Activated B cell treated with CpG ODN at 0.5 μM for 24 hours (primary cell): ENCODE data around the gene SLCO1C1. TPM values are rescaled to one million over a fixed set of nuclear protein-coding genes. Genes with fewer than 3 reads are reported as not detected.

Experiments
- ATAC-seq: fragments of 200-7000 bp; cut with Tn5 transposase; one replicate; pipeline ENCODE4 v1.10.0; 2021; ENCODE audit warnings: low read depth, mild to moderate bottlenecking, moderate library complexity
- CTCF ChIA-PET: fragments of 350-600 bp; sonication (Branson Sonifier 250); formaldehyde crosslinking; loops from one replicate; lab custom pipeline; 2021; ENCODE audit warnings: antibody characterized with exemption; lab: Charles Lee
- POLR2A ChIA-PET: fragments of 350-600 bp; sonication (Branson Sonifier 250); formaldehyde crosslinking; loops from one replicate; lab custom pipeline; 2021; ENCODE audit warnings: antibody characterized with exemption; lab: Charles Lee
- DNase-seq: peaks from one replicate; pipeline ENCODE4 v3.0.0; 2022
- H3K27ac Mint-ChIP-seq: one replicate; pipeline ENCODE4 v1.8.0; 2020; ENCODE audit warnings: mixed read lengths
- H3K27me3 Mint-ChIP-seq: one replicate; pipeline ENCODE4 v1.8.0; 2021; ENCODE audit warnings: mixed read lengths
- H3K36me3 Mint-ChIP-seq: one replicate; pipeline ENCODE4 v1.8.0; 2021; ENCODE audit warnings: low read depth, mixed read lengths
- H3K4me1 Mint-ChIP-seq: one replicate; pipeline ENCODE4 v1.8.0; 2021; ENCODE audit warnings: mixed read lengths
- H3K4me3 Mint-ChIP-seq: one replicate; pipeline ENCODE4 v1.8.0; 2020; ENCODE audit warnings: mild to moderate bottlenecking, mixed read lengths
- H3K9me3 Mint-ChIP-seq: one replicate; pipeline ENCODE4 v1.8.0; 2020; ENCODE audit warnings: mixed read lengths
- intact Hi-C: fragments of 100-400 bp; cut with micrococcal nuclease; formaldehyde crosslinking; loops from one replicate; pipeline ENCODE4 v1.15.1; 2024
- total RNA-seq: library from RNA; stranded (reverse); gene quantifications from 2 replicates; pipeline ENCODE4 v1.2.3, GENCODE V29; 2022
- TF ChIP-seq, protein P1 (sequence below): fragments of 200-600 bp; IDR thresholded peaks from one replicate; pipeline ENCODE4 v1.8.0; 2022; ENCODE audit warnings: antibody characterized with exemption, mild to moderate bottlenecking

SLCO1C1 gene
- total RNA-seq, 1 donor from 2014 or later, result not detected

DNA sequence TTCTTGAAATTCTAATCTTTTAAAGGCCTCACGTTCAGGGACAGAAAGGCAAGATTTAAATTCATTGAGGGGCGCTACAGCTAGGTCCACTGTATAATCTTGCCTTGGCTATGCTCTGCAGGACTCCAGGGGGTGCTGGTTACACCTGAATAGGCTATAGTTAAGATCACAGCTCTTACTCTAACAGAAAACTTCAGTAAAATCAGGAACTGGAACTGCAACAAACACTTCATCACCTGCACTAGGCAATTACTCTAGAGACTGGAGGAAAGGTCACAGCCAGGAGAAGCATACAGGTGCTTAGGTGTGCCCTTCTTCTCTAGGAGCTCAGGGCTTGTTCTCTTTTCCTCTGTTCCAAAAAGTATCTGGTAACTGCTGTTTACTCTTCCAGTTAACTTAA is 20.9 kb downstream of the SLCO1C1 start:
- ChIA-PET POLR2A (no interaction called here), CTCF (no interaction called here)
- TF ChIP-seq, protein P1, sequence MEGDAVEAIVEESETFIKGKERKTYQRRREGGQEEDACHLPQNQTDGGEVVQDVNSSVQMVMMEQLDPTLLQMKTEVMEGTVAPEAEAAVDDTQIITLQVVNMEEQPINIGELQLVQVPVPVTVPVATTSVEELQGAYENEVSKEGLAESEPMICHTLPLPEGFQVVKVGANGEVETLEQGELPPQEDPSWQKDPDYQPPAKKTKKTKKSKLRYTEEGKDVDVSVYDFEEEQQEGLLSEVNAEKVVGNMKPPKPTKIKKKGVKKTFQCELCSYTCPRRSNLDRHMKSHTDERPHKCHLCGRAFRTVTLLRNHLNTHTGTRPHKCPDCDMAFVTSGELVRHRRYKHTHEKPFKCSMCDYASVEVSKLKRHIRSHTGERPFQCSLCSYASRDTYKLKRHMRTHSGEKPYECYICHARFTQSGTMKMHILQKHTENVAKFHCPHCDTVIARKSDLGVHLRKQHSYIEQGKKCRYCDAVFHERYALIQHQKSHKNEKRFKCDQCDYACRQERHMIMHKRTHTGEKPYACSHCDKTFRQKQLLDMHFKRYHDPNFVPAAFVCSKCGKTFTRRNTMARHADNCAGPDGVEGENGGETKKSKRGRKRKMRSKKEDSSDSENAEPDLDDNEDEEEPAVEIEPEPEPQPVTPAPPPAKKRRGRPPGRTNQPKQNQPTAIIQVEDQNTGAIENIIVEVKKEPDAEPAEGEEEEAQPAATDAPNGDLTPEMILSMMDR, result no peak
- no peak overlapping the region for H3K4me3 Mint-ChIP-seq
- no peaks in the 10 kb centered on the region for H3K36me3 Mint-ChIP-seq
- intact Hi-C loops, result no loop called here
- H3K9me3 Mint-ChIP-seq, result peaks cover 5% of the 10 kb centered on the region
- no peaks in the 10 kb centered on the region for H3K4me1 Mint-ChIP-seq
- ATAC-seq, result no peak
- no peaks in the 10 kb centered on the region for H3K27me3 Mint-ChIP-seq
- DNase-seq, result no peak
- H3K27ac Mint-ChIP-seq, result no peak overlapping the region

DNA sequence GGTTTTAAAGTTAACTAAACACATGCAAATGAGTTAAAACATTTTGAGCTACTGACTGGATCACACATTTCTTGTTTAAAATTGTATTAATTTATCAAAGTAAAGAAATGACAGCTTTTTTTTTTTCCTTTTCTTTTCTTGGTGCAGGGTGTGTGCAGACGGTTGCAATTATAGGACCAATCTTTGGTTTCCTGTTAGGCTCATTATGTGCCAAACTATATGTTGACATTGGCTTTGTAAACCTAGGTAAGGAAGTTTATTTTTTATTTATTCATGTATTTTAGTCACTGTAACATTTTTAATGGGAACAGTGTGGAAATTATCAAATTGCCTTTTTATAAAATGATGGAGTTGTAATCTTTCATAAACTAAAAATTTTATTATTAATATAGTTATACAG is 21.9 kb downstream of the SLCO1C1 start:
- H3K4me3 Mint-ChIP-seq, result no peak overlapping the region
- TF ChIP-seq, protein P1, result no peak
- DNase-seq (no peak), ATAC-seq (no peak)
- H3K9me3 Mint-ChIP-seq, result peaks cover 5% of the 10 kb centered on the region
- intact Hi-C loops, result no loop called here
- CTCF ChIA-PET, result no interaction called here
- H3K27ac Mint-ChIP-seq, result no peak overlapping the region
- no peaks in the 10 kb centered on the region for H3K4me1 Mint-ChIP-seq
- H3K36me3 Mint-ChIP-seq, result no peaks in the 10 kb centered on the region
- no peaks in the 10 kb centered on the region for H3K27me3 Mint-ChIP-seq
- POLR2A ChIA-PET, result no interaction called here

DNA sequence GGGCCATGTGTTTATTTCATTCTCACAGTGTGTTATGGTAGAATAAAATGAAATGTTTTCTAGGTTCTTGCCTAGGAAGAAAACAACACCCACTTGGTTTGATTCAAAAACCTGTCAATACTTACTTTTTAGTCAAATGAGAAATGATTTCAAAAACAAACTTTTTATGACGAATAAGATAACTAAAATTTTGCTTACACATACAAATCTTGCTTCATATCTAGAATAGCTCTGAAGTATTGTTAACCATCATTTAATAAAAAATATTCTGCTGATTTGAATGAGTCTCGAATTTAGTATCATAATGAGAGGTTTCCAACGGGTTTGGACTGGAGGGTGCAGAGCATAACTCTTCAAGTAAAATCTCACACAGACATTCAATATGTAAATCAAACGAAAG is 23.2 kb downstream of the SLCO1C1 start:
- no peak overlapping the region for H3K4me3 Mint-ChIP-seq
- no peaks in the 10 kb centered on the region for H3K36me3 Mint-ChIP-seq
- no peaks in the 10 kb centered on the region for H3K27me3 Mint-ChIP-seq
- H3K4me1 Mint-ChIP-seq, result no peaks in the 10 kb centered on the region
- no peak for ATAC-seq
- CTCF ChIA-PET, result no interaction called here
- TF ChIP-seq, protein P1, result no peak
- POLR2A ChIA-PET, result no interaction called here
- intact Hi-C loops, result no loop called here
- DNase-seq, result no peak
- no peak overlapping the region for H3K27ac Mint-ChIP-seq
- peaks cover 5% of the 10 kb centered on the region for H3K9me3 Mint-ChIP-seq

DNA sequence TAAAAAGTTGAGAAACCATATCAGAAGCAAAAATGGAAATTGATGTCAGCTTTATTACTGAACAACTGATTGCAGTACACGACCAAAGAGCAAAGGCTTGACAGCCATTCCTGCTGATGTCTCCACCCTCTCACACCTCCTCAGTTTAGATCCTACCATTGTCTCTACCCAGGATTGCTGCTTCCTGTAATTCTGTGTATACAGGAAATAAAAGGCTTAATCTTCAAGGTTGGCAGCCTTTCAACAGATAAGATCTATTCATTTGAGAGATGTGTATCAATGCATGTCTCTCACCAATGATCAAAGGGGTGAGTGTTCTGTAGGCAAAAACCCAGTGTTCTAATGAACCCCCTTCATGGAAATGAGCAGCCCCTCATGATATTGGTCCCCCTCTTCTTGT is 27.0 kb downstream of the SLCO1C1 start:
- intact Hi-C loops, result no loop called here
- Mint-ChIP-seq H3K36me3 (no peaks in the 10 kb centered on the region), H3K27ac (no peak overlapping the region), H3K27me3 (no peaks in the 10 kb centered on the region), H3K4me1 (no peaks in the 10 kb centered on the region), H3K4me3 (no peak overlapping the region), H3K9me3 (peaks cover 5% of the 10 kb centered on the region)
- TF ChIP-seq, protein P1, result no peak
- DNase-seq (no peak), ATAC-seq (no peak)
- POLR2A ChIA-PET, result no interaction called here
- CTCF ChIA-PET, result no interaction called here

DNA sequence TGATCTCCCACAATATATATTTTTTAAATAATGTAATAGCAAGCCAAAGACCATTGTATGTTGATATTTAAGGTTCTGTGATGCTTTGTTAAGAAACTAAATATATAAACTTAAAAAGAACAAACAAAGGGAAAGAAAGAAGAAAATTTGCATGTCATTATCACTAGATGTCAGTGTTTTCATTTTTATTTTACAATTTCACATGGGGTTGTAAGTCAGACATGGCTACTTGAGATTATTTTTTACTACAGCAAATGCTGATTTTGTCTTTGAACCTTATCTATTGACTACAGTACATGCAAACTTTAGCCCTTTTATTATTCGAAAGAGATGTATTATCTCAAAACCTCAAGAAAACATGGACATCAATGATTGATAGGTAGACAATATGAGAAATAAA is 36.1 kb downstream of the SLCO1C1 start:
- Mint-ChIP-seq H3K4me3 (no peak overlapping the region), H3K9me3 (peaks cover 4% of the 10 kb centered on the region), H3K27me3 (no peaks in the 10 kb centered on the region), H3K27ac (no peak overlapping the region), H3K4me1 (no peaks in the 10 kb centered on the region), H3K36me3 (no peaks in the 10 kb centered on the region)
- POLR2A ChIA-PET, result no interaction called here
- TF ChIP-seq, protein P1, result no peak
- CTCF ChIA-PET, result no interaction called here
- intact Hi-C loops, result no loop called here
- no peak for DNase-seq
- no peak for ATAC-seq
